ENCODE measurements around the gene KHK. TPM values are rescaled to one million over a fixed set of nuclear protein-coding genes. Genes with fewer than 3 reads are reported as not detected.

Gene KHK
- total RNA-seq (2011; cell fraction: chromatin; rRNA removed; ENCODE audit: low replicate concordance) = 2.0 and 6.1 TPM in 2 replicates
- total RNA-seq (2011; cell fraction: nucleolus; rRNA removed) = 5.5 and 8.5 TPM in 2 replicates
- 5.1 and 5.5 TPM in 2 replicates for total RNA-seq (2011; cell fraction: nucleoplasm; rRNA removed)
- total RNA-seq (2014; rRNA removed) (5.8 and 9.8 TPM in 2 replicates), total RNA-seq (2014; rRNA removed; fragmentation: Illumina TruSeq; extraction: Trizol) (2.4 and 3.6 TPM in 2 replicates), total RNA-seq (2015; rRNA removed; fragmentation: Illumina TruSeq; extraction: Trizol) (8.8 and 9.2 TPM in 2 replicates), total RNA-seq (2021) (10.7 and 13.2 TPM in 2 replicates), polyA plus RNA-seq (2011; rRNA removed) (3.4 and 3.7 TPM in 2 replicates), polyA plus RNA-seq (2014; fragmentation: Illumina TruSeq; extraction: Trizol) (6.2 TPM in 2 replicates), polyA plus RNA-seq (2014; fragmentation: Nextera tagmentation; extraction: Ambion mirVana) (1 to 10 TPM; 1.5 to 2.7 TPM), polyA plus RNA-seq (2014; rRNA removed) (4.8 and 5.2 TPM in 2 replicates), polyA minus RNA-seq (2011; rRNA and poly(A)+ RNA removed) (2.0 and 2.2 TPM in 2 replicates), Bru-seq, nascent RNA (percentile 50 among the genes with signal in this experiment), BruChase-seq, experiment 1, labeled RNA remaining after a 2-hour chase (percentile 45 among the genes with signal in this experiment), BruChase-seq, experiment 2, labeled RNA remaining after a 6-hour chase (percentile 43 among the genes with signal in this experiment)
- 4.3 and 6.2 TPM in 2 replicates for polyA plus RNA-seq (2011; cell fraction: cytosol; rRNA removed)
- 9.1 and 9.7 TPM in 2 replicates for polyA plus RNA-seq (2011; cell fraction: nucleus; rRNA removed)
- polyA plus RNA-seq (2012) = 15.4 and 17.5 TPM in 2 replicates
- polyA minus RNA-seq (2011; cell fraction: cytosol; rRNA and poly(A)+ RNA removed) = 5.2 and 6.2 TPM in 2 replicates
- 3.3 and 3.4 TPM in 2 replicates for polyA minus RNA-seq (2011; cell fraction: nucleus; rRNA and poly(A)+ RNA removed)
- long read RNA-seq, experiment 1, transcript KHK-202 (8 exons, 2,411 nt) = major isoform, 15 of 27 reads
- long read RNA-seq, experiment 1, partial matches to known transcripts = 1 of 27 reads
- long read RNA-seq, experiment 1, other reads (novel, unspliced or antisense) = 10 of 27 reads
- long read RNA-seq, experiment 2, transcript KHK-202 (8 exons, 2,411 nt) = major isoform, 8 of 20 reads
- long read RNA-seq, experiment 2, partial matches to known transcripts = 2 of 20 reads
- long read RNA-seq, experiment 2, other reads (novel, unspliced or antisense) = 10 of 20 reads
- long read RNA-seq, experiment 3, transcript KHK-202 (8 exons, 2,411 nt) = major isoform, 6 of 10 reads
- long read RNA-seq, experiment 3, partial matches to known transcripts = 0 of 10 reads
- long read RNA-seq, experiment 3, other reads (novel, unspliced or antisense) = 4 of 10 reads

DNA sequence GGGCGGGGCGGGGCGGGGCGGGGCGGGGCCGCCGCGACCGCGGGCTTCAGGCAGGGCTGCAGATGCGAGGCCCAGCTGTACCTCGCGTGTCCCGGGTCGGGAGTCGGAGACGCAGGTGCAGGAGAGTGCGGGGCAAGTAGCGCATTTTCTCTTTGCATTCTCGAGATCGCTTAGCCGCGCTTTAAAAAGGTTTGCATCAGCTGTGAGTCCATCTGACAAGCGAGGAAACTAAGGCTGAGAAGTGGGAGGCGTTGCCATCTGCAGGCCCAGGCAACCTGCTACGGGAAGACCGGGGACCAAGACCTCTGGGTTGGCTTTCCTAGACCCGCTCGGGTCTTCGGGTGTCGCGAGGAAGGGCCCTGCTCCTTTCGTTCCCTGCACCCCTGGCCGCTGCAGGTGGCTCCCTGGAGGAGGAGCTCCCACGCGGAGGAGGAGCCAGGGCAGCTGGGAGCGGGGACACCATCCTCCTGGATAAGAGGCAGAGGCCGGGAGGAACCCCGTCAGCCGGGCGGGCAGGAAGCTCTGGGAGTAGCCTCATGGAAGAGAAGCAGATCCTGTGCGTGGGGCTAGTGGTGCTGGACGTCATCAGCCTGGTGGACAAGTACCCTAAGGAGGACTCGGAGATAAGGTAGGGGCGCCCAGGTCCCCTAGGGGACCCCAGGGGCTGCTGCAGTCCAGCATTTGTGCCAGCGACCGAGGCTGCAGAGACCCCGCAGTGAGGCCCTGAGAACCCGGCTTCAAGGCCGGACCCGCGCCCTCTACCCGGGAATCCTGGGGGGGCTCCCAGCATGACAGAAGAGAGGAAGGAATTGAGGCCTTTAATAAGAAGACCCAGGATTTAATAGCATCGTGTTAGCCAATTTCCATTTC is at the start of gene KHK:
Gene KHK, plus strand, starts transcription at position 49 of the 870 bp plus-strand sequence. Its CDS starts 488 bp downstream, at position 537.
- no peaks in the 10 kb centered on the region for H3K9me1 ChIP-seq (ENCODE audit: control insufficient read depth, insufficient read depth, low read length)
- TSS peak; percentile 51 for BruUV-seq (replicated peaks)
- peak within 1 kb of the TSS; percentile 81 to 95 for H3K9ac ChIP-seq (ENCODE audit: insufficient read depth in 1 of 2, low read depth in 2 of 2, low read length in 2 of 2)
- intact Hi-C loops (cut with micrococcal nuclease) (loop anchor here (1.0 kb wide), 1 partner anchor 67 kb away; no protein-coding TSS in a partner anchor), in situ Hi-C loops (cut with MboI) (loop anchor here (5.0 kb wide), 1 partner anchor 125 kb away; no protein-coding TSS in a partner anchor)
- no peaks in the 10 kb centered on the region for H4K20me1 ChIP-seq (replicated peaks; ENCODE audit: control insufficient read depth, insufficient read depth, low read length)
- no peaks in the 10 kb centered on the region for H3K9me3 ChIP-seq (replicated peaks; ENCODE audit: control insufficient read depth, insufficient read depth, low read depth, low read length)
- no peaks in the 10 kb centered on the region for H3K36me3 ChIP-seq (ENCODE audit: control insufficient read depth, insufficient read depth, low read length)
- POLR2A ChIA-PET = interaction anchor here (0.5 to 2.1 kb wide), 10 partner anchors 10 to 293 kb away, joined by 3 to 5 read pairs (median 3); no protein-coding TSS in a partner anchor
- no peaks in the 10 kb centered on the region for H3K27me3 ChIP-seq (ENCODE audit: control insufficient read depth in 2 of 2, insufficient read depth in 2 of 2, low read length in 2 of 2)
- DNase-seq (ENCODE audit: extremely low read depth in 1 of 4, low spot score in 3 of 4) (peak; percentile 42 to 76 (median 60)), ATAC-seq (peak; percentile 4; the same call in 2 of the 3 replicates), FAIRE-seq (peak; percentile 71)
- H3K4me2 ChIP-seq (ENCODE audit: insufficient read depth, low read length) = peak within 1 kb of the TSS; percentile 89
- H3K27ac ChIP-seq (ENCODE audit: extremely low read depth, low read depth, low read length) = peak within 1 kb of the TSS; percentile 85
- peak within 1 kb of the TSS; percentile 93 for H2AFZ ChIP-seq (ENCODE audit: low read depth, low read length)
- WGBS (ENCODE audit: insufficient coverage, low coverage, missing lambda C conversion rate) = 19% methylated on average over 36 of the region's 54 CpGs
- CTCF ChIA-PET (ENCODE audit: low intra/inter-chr PET ratio) = interaction anchor here (0.8 to 2.5 kb wide), 6 partner anchors 35 to 217 kb away, joined by 3 to 22 read pairs (median 4); no protein-coding TSS in a partner anchor
- H3K4me1 ChIP-seq (replicated peaks in 1 of 2; ENCODE audit: control insufficient read depth in 2 of 2, insufficient read depth in 2 of 2, low read length in 2 of 2) = peaks cover 48 to 66% of the 10 kb centered on the region in 2 experiments
- peak within 1 kb of the TSS; percentile 57 for H3K4me3 ChIP-seq
- peaks cover 10% of the 10 kb centered on the region; the same call in 1 of the 3 replicates for H3K79me2 ChIP-seq (ENCODE audit: control insufficient read depth, insufficient read depth, low read length)
- TF ChIP-seq, protein P1, sequence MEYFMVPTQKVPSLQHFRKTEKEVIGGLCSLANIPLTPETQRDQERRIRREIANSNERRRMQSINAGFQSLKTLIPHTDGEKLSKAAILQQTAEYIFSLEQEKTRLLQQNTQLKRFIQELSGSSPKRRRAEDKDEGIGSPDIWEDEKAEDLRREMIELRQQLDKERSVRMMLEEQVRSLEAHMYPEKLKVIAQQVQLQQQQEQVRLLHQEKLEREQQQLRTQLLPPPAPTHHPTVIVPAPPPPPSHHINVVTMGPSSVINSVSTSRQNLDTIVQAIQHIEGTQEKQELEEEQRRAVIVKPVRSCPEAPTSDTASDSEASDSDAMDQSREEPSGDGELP (CRISPR knock-in tag; IDR thresholded peaks at IDR 0.05; ENCODE audit: borderline replicate concordance) = peak; percentile 94
- TF ChIP-seq, protein P2, sequence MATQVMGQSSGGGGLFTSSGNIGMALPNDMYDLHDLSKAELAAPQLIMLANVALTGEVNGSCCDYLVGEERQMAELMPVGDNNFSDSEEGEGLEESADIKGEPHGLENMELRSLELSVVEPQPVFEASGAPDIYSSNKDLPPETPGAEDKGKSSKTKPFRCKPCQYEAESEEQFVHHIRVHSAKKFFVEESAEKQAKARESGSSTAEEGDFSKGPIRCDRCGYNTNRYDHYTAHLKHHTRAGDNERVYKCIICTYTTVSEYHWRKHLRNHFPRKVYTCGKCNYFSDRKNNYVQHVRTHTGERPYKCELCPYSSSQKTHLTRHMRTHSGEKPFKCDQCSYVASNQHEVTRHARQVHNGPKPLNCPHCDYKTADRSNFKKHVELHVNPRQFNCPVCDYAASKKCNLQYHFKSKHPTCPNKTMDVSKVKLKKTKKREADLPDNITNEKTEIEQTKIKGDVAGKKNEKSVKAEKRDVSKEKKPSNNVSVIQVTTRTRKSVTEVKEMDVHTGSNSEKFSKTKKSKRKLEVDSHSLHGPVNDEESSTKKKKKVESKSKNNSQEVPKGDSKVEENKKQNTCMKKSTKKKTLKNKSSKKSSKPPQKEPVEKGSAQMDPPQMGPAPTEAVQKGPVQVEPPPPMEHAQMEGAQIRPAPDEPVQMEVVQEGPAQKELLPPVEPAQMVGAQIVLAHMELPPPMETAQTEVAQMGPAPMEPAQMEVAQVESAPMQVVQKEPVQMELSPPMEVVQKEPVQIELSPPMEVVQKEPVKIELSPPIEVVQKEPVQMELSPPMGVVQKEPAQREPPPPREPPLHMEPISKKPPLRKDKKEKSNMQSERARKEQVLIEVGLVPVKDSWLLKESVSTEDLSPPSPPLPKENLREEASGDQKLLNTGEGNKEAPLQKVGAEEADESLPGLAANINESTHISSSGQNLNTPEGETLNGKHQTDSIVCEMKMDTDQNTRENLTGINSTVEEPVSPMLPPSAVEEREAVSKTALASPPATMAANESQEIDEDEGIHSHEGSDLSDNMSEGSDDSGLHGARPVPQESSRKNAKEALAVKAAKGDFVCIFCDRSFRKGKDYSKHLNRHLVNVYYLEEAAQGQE (IDR thresholded peaks at IDR 0.05; ENCODE audit: borderline replicate concordance) = 0 out of 2 replicates have a peak, but pooled peaks have one; percentile 3
- TF ChIP-seq, protein P2 (CRISPR knock-in tag; IDR thresholded peaks at IDR 0.05; ENCODE audit: low read depth) = no peak
